ENCODE data around the gene ERI3. TPM values are rescaled to one million over a fixed set of nuclear protein-coding genes. Genes with fewer than 3 reads are reported as not detected.
A peak's percentile ranks its signal among the peaks of the same experiment; 100 is the strongest.

Gene ERI3
- total RNA-seq, 2 donors from 2014 or later, result 71.9 to 92.1 TPM

DNA sequence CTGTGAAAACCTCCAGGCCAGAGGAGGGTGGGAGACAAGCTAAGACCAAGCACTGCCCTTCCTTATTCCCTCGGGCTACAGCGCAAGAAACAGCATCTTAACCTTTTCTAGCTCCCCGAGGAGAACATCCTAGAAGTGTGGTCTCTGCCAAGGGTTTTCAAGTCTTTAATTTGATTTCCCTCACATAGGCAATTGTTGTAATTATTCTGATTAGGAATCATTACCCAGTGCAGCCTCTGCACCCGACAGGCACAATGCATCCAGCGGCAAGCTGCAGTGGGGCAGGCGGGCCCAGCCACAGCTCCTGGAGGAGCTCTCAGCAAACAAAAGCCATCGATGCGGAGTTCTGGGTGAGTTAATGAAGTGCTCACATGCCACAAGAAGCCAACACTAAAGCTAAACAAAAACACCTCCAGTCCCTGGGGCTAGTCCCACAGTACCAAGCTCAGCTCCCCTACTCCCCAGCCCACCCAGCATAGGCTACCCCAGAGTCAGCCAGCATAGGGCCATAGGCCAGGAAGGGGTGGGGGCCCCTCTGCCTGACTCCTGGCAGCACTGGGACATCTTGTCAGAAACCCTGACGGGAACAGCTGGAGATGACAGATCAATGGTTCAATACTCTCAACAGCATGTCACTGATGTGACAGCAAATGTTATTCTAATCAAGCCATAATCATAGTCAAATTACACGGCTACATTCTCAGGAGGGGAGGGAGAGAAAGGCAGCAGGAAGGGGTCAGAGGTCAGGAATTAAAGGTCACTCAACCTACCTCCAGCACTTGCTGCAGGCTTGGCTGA, 42.5 kb downstream of the ERI3 start:
- DNase-seq, result no peak
- Histone ChIP-seq H3K27ac (ENCODE audit: low read depth, low read length) (peak overlapping the region; percentile 21), H3K4me1 (ENCODE audit: control insufficient read depth, insufficient read depth, low read length) (peaks cover 35% of the 10 kb centered on the region), H3K9me3 (ENCODE audit: control insufficient read depth, low read length) (peaks cover 7% of the 10 kb centered on the region), H3K4me3 (ENCODE audit: low read length) (no peak overlapping the region), H3K9ac (ENCODE audit: extremely low read depth, low read length, poor library complexity, severe bottlenecking) (no peak overlapping the region), H3K27me3 (ENCODE audit: control insufficient read depth, insufficient read depth, low read length, poor library complexity, severe bottlenecking) (no peaks in the 10 kb centered on the region), H3K36me3 (ENCODE audit: control insufficient read depth, insufficient read depth, low read length) (peaks cover 42% of the 10 kb centered on the region)
- Mint-ChIP-seq H3K4me3 (no peak overlapping the region), H3K36me3 (ENCODE audit: low read depth) (peaks cover 40% of the 10 kb centered on the region), H3K9me3 (no peaks in the 10 kb centered on the region), H3K27ac (peak overlapping the region; percentile 44), H3K27me3 (ENCODE audit: insufficient read depth) (no peaks in the 10 kb centered on the region), H3K4me1 (peaks cover 54% of the 10 kb centered on the region)
- TF ChIP-seq, protein P1, sequence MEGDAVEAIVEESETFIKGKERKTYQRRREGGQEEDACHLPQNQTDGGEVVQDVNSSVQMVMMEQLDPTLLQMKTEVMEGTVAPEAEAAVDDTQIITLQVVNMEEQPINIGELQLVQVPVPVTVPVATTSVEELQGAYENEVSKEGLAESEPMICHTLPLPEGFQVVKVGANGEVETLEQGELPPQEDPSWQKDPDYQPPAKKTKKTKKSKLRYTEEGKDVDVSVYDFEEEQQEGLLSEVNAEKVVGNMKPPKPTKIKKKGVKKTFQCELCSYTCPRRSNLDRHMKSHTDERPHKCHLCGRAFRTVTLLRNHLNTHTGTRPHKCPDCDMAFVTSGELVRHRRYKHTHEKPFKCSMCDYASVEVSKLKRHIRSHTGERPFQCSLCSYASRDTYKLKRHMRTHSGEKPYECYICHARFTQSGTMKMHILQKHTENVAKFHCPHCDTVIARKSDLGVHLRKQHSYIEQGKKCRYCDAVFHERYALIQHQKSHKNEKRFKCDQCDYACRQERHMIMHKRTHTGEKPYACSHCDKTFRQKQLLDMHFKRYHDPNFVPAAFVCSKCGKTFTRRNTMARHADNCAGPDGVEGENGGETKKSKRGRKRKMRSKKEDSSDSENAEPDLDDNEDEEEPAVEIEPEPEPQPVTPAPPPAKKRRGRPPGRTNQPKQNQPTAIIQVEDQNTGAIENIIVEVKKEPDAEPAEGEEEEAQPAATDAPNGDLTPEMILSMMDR (conservative IDR thresholded peaks at IDR 0.05), result no peak
- WGBS, 2 experiments (ENCODE audit: insufficient coverage in 1 of 2, insufficient read length in 1 of 2), result 87 to 93% methylated on average over 5 to 10 of the region's 10 CpGs

DNA sequence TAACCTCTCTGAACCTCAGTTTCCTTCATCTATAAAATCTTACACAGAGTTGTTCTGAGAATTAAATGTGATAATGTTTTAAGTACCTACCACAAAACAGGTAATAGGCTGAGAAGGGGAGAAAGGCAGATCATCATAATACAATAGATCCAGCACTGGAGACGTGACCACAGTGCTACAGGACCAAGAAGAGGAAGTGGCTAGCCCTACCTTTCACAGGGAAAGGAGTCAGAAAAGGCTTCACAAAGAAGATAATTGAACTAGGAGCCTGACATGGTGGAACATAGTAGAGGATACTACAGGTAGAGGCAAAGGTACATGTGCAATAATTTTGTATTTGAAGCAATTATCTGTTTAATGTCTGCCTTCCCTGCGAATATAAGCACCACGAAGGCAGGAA, 45.1 kb downstream of the ERI3 start:
- Mint-ChIP-seq H3K9me3 (no peaks in the 10 kb centered on the region), H3K27me3 (ENCODE audit: insufficient read depth) (no peaks in the 10 kb centered on the region), H3K27ac (no peak overlapping the region), H3K4me3 (no peak overlapping the region), H3K4me1 (peaks cover 37% of the 10 kb centered on the region), H3K36me3 (ENCODE audit: low read depth) (peaks cover 57% of the 10 kb centered on the region)
- peaks cover 63% of the 10 kb centered on the region for H3K36me3 ChIP-seq (ENCODE audit: control insufficient read depth, insufficient read depth, low read length)
- 94 to 98% methylated on average over 3 of the region's 3 CpGs for WGBS, 2 experiments (ENCODE audit: insufficient coverage in 1 of 2, insufficient read length in 1 of 2)
- no peak overlapping the region for H3K27ac ChIP-seq (ENCODE audit: low read depth, low read length)
- H3K4me1 ChIP-seq (ENCODE audit: control insufficient read depth, insufficient read depth, low read length), result peaks cover 22% of the 10 kb centered on the region
- H3K4me3 ChIP-seq (ENCODE audit: low read length), result no peak overlapping the region
- no peak overlapping the region for H3K9ac ChIP-seq (ENCODE audit: extremely low read depth, low read length, poor library complexity, severe bottlenecking)
- H3K27me3 ChIP-seq (ENCODE audit: control insufficient read depth, insufficient read depth, low read length, poor library complexity, severe bottlenecking), result no peaks in the 10 kb centered on the region
- peaks cover 7% of the 10 kb centered on the region for H3K9me3 ChIP-seq (ENCODE audit: control insufficient read depth, low read length)
- TF ChIP-seq, protein P1 (conservative IDR thresholded peaks at IDR 0.05), result no peak
- no peak for DNase-seq

DNA sequence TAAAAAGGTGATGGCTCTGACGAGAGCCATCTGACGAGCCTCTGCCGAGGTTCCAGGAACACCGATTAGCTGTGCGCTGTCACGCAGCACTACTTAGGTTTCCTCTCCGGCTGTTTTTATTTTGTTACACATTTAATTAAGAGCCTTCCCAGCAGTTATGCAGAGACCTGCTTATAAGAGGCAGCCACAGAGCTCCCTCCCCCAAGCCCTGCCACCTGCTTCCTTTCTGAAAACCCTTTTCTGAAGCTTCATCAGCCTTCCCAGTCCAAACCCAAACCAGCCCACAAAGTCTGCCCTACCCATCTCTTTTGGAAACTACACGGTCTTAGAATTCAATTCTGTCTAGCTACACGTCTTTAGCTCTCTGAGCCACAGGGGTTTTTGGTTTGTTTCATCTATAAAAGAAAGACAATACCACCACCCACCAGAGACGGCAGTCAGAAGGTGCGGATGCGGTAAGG, 49.1 kb downstream of the ERI3 start:
- Mint-ChIP-seq H3K27me3 (ENCODE audit: insufficient read depth) (no peaks in the 10 kb centered on the region), H3K4me1 (peaks cover 15% of the 10 kb centered on the region), H3K9me3 (no peaks in the 10 kb centered on the region), H3K27ac (no peak overlapping the region), H3K36me3 (ENCODE audit: low read depth) (peaks cover 64% of the 10 kb centered on the region), H3K4me3 (no peak overlapping the region)
- peaks cover 77% of the 10 kb centered on the region for H3K36me3 ChIP-seq (ENCODE audit: control insufficient read depth, insufficient read depth, low read length)
- no peak for DNase-seq
- H3K9ac ChIP-seq (ENCODE audit: extremely low read depth, low read length, poor library complexity, severe bottlenecking), result no peak overlapping the region
- peaks cover 13% of the 10 kb centered on the region for H3K4me1 ChIP-seq (ENCODE audit: control insufficient read depth, insufficient read depth, low read length)
- peaks cover 7% of the 10 kb centered on the region for H3K9me3 ChIP-seq (ENCODE audit: control insufficient read depth, low read length)
- H3K27me3 ChIP-seq (ENCODE audit: control insufficient read depth, insufficient read depth, low read length, poor library complexity, severe bottlenecking), result no peaks in the 10 kb centered on the region
- no peak overlapping the region for H3K4me3 ChIP-seq (ENCODE audit: low read length)
- TF ChIP-seq, protein P1 (conservative IDR thresholded peaks at IDR 0.05), result no peak
- WGBS, 2 experiments (ENCODE audit: insufficient coverage in 1 of 2, insufficient read length in 1 of 2), result 85 to 88% methylated on average over 10 to 12 of the region's 12 CpGs
- H3K27ac ChIP-seq (ENCODE audit: low read depth, low read length), result no peak overlapping the region

Data from endodermal cell (in vitro differentiated cells).